Measurements from ENCODE around the gene CRYAA. TPM values are rescaled to one million over a fixed set of nuclear protein-coding genes. Genes with fewer than 3 reads are reported as not detected.

The CRYAA gene
- total RNA-seq, 1 experiment from 2014 or later = not detected

GRCh38 chr21:43191521-43191920 is 22.7 kb downstream of the CRYAA start:
- DNase-seq (ENCODE audit: low spot score) (peak; percentile 4), ATAC-seq (no peak)
- Mint-ChIP-seq H3K36me3 (no peaks in the 10 kb centered on the region), H3K27ac (no peak overlapping the region), H3K4me1 (peaks cover 15% of the 10 kb centered on the region), H3K27me3 (ENCODE audit: low read depth) (peaks cover 2% of the 10 kb centered on the region; the same call in 1 of the 2 replicates), H3K4me3 (no peak overlapping the region), H3K9me3 (peaks cover 11% of the 10 kb centered on the region)
- CTCF ChIA-PET = interaction anchor here (0.6 kb wide), 1 partner anchor 482 kb away, joined by 3 read pairs; no protein-coding TSS in a partner anchor
- no peak for TF ChIP-seq FOXP4 (CRISPR knock-in tag; IDR thresholded peaks at IDR 0.05)
- TF ChIP-seq GABPB1 (CRISPR knock-in tag; IDR thresholded peaks at IDR 0.05) = no peak
- no peak for TF ChIP-seq TEAD4 (CRISPR knock-in tag; IDR thresholded peaks at IDR 0.05)
- TF ChIP-seq HMGA2 (CRISPR knock-in tag; IDR thresholded peaks at IDR 0.05) = no peak
- no peak for TF ChIP-seq GRHL2 (CRISPR knock-in tag; IDR thresholded peaks at IDR 0.05; ENCODE audit: insufficient replicate concordance, severe bottlenecking)
- no peak for TF ChIP-seq IRF2 (CRISPR knock-in tag; IDR thresholded peaks at IDR 0.05; ENCODE audit: borderline replicate concordance, low read depth)
- no peak for TF ChIP-seq PRRX2 (CRISPR knock-in tag; IDR thresholded peaks at IDR 0.05)
- TF ChIP-seq MXD4 (CRISPR knock-in tag; IDR thresholded peaks at IDR 0.05; ENCODE audit: borderline replicate concordance) = no peak
- TF ChIP-seq OVOL2 (CRISPR knock-in tag; IDR thresholded peaks at IDR 0.05; ENCODE audit: borderline replicate concordance) = no peak
- TF ChIP-seq SMAD3 (CRISPR knock-in tag; IDR thresholded peaks at IDR 0.05; ENCODE audit: borderline replicate concordance) = no peak
- no peak for TF ChIP-seq JAZF1 (CRISPR knock-in tag; IDR thresholded peaks at IDR 0.05)
- POLR2A ChIA-PET = no interaction called here

- H3K27me3 Mint-ChIP-seq (ENCODE audit: low read depth) = peaks cover 2% of the 10 kb centered on the region; the same call in 1 of the 2 replicates
- H3K4me3 Mint-ChIP-seq = no peak overlapping the region
- no peak for ATAC-seq
- POLR2A ChIA-PET = no interaction called here
- no peak overlapping the region for H3K27ac Mint-ChIP-seq
- H3K36me3 Mint-ChIP-seq = no peaks in the 10 kb centered on the region
- H3K9me3 Mint-ChIP-seq = peaks cover 11% of the 10 kb centered on the region
- no peak for DNase-seq (ENCODE audit: low spot score)
- CTCF ChIA-PET = interaction anchor here (0.6 to 1.0 kb wide), 2 partner anchors 17 to 482 kb away, joined by 3 to 4 read pairs; no protein-coding TSS in a partner anchor
- H3K4me1 Mint-ChIP-seq = peaks cover 15% of the 10 kb centered on the region
- TF ChIP-seq E2F1 (CRISPR knock-in tag; IDR thresholded peaks at IDR 0.05) (no peak), OVOL2 (CRISPR knock-in tag; IDR thresholded peaks at IDR 0.05; ENCODE audit: borderline replicate concordance) (no peak), ZNF281 (CRISPR knock-in tag; IDR thresholded peaks at IDR 0.05) (no peak), IRF1 (CRISPR knock-in tag; IDR thresholded peaks at IDR 0.05) (no peak), PRDM15 (CRISPR knock-in tag; IDR thresholded peaks at IDR 0.05) (no peak), RELA (CRISPR knock-in tag; IDR thresholded peaks at IDR 0.05; ENCODE audit: borderline replicate concordance) (no peak), TEAD1 (CRISPR knock-in tag; IDR thresholded peaks at IDR 0.05) (no peak), SMAD4 (CRISPR knock-in tag; IDR thresholded peaks at IDR 0.05) (no peak), AFF4 (CRISPR knock-in tag; IDR thresholded peaks at IDR 0.05; ENCODE audit: borderline replicate concordance) (no peak), GABPB1 (CRISPR knock-in tag; IDR thresholded peaks at IDR 0.05) (no peak), TEAD4 (CRISPR knock-in tag; IDR thresholded peaks at IDR 0.05) (no peak), NR1H2 (CRISPR knock-in tag; IDR thresholded peaks at IDR 0.05) (no peak), ZNF138 (CRISPR knock-in tag; conservative IDR thresholded peaks at IDR 0.05) (no peak), NFE2L1 (CRISPR knock-in tag; IDR thresholded peaks at IDR 0.05) (no peak)
Measured at GRCh38 chr21:43191971-43192370, 23.2 kb downstream of the CRYAA start.

Measured in WTC11 (cell line).